Fibroblast of skin of back (primary cell): ENCODE measurements around the gene C4orf50.
"Not testable (repeated sequence)": the region's sequence is repeated elsewhere in the genome, so short reads cannot be mapped to it uniquely, and the experiment has no call there.

ENCODE experiments used
- DNase-seq: peaks from one replicate; pipeline ENCODE4 v3.0.0-alpha.2; 2013

The C4orf50 gene

GRCh38 chr4:5887361-5888221 lies 130.6 kb downstream of the C4orf50 start:
- DNase-seq: no peak

- no peak for DNase-seq
Measured at GRCh38 chr4:5887011-5887360, 131.2 kb downstream of the C4orf50 start.

GRCh38 chr4:5885733-5886132 lies 132.5 kb downstream of the C4orf50 start:
- no peak for DNase-seq

- no peak for DNase-seq
Measured at GRCh38 chr4:5884796-5885195, 133.4 kb downstream of the C4orf50 start.

GRCh38 chr4:5883916-5884315 lies 134.3 kb downstream of the C4orf50 start:
- no peak for DNase-seq

GRCh38 chr4:5882947-5883346 lies 135.3 kb downstream of the C4orf50 start:
- no peak for DNase-seq

- peak; percentile 11 for DNase-seq
Measured at GRCh38 chr4:5881340-5881739, 136.9 kb downstream of the C4orf50 start.

GRCh38 chr4:5878359-5878758 lies 139.9 kb downstream of the C4orf50 start:
- no peak for DNase-seq

GRCh38 chr4:5877392-5877791 lies 140.8 kb downstream of the C4orf50 start:
- DNase-seq: no peak

GRCh38 chr4:5874811-5875449 lies 143.3 kb downstream of the C4orf50 start:
- peak; percentile 67 for DNase-seq

- no peak for DNase-seq
Measured at GRCh38 chr4:5870701-5871100, 147.5 kb downstream of the C4orf50 start.

GRCh38 chr4:5869966-5870619 lies 148.1 kb downstream of the C4orf50 start:
- no peak for DNase-seq

- DNase-seq: no peak
Measured at GRCh38 chr4:5867866-5868265, 150.4 kb downstream of the C4orf50 start.

GRCh38 chr4:5866841-5867813 lies 151.1 kb downstream of the C4orf50 start:
- no peak for DNase-seq

- no peak for DNase-seq
Measured at GRCh38 chr4:5865896-5866599, 152.2 kb downstream of the C4orf50 start.

- DNase-seq: peak; percentile 90
Measured at GRCh38 chr4:5863461-5864113, 154.6 kb downstream of the C4orf50 start.

- no peak for DNase-seq
Measured at GRCh38 chr4:5858020-5858769, 160.0 kb downstream of the C4orf50 start.

- no peak for DNase-seq
Measured at GRCh38 chr4:5857199-5857598, 161.0 kb downstream of the C4orf50 start.

GRCh38 chr4:5856362-5856761 lies 161.9 kb downstream of the C4orf50 start:
- not testable (repeated sequence) for DNase-seq

GRCh38 chr4:5854929-5855328 lies 163.3 kb downstream of the C4orf50 start:
- no peak for DNase-seq
